Measurements from ENCODE around the gene NR4A2.

Gene NR4A2

GRCh38 chr2:156334496-156335478 is 2.3 kb upstream of the NR4A2 start:
- peak overlapping the region; percentile 95 for H3K27ac ChIP-seq (ENCODE audit: low read depth, low read length)
- peak overlapping the region; percentile 60 for H3K9ac ChIP-seq (ENCODE audit: low read length)
- peaks cover 4% of the 10 kb centered on the region for H3K4me1 ChIP-seq (ENCODE audit: control insufficient read depth, insufficient read depth, low read length)
- H3K27me3 ChIP-seq (ENCODE audit: control insufficient read depth, insufficient read depth, low read length) = no peaks in the 10 kb centered on the region
- H3K4me3 ChIP-seq (ENCODE audit: low read length) = peak overlapping the region; percentile 97
- H3K36me3 ChIP-seq (ENCODE audit: control insufficient read depth, insufficient read depth, low read length) = no peaks in the 10 kb centered on the region

- H3K36me3 ChIP-seq (ENCODE audit: control insufficient read depth, insufficient read depth, low read length) = no peaks in the 10 kb centered on the region
- peak overlapping the region; percentile 97 for H3K4me3 ChIP-seq (ENCODE audit: low read length)
- no peaks in the 10 kb centered on the region for H3K27me3 ChIP-seq (ENCODE audit: control insufficient read depth, insufficient read depth, low read length)
- peak overlapping the region; percentile 60 for H3K9ac ChIP-seq (ENCODE audit: low read length)
- peak overlapping the region; percentile 95 for H3K27ac ChIP-seq (ENCODE audit: low read depth, low read length)
- H3K4me1 ChIP-seq (ENCODE audit: control insufficient read depth, insufficient read depth, low read length) = peaks cover 4% of the 10 kb centered on the region
These were observed 1.5 kb upstream of the NR4A2 start for GRCh38 chr2:156333951-156334495.

- peak overlapping the region; percentile 74 for H3K9ac ChIP-seq (ENCODE audit: low read length)
- peak overlapping the region; percentile 95 for H3K27ac ChIP-seq (ENCODE audit: low read depth, low read length)
- peak overlapping the region; percentile 97 for H3K4me3 ChIP-seq (ENCODE audit: low read length)
- H3K4me1 ChIP-seq (ENCODE audit: control insufficient read depth, insufficient read depth, low read length) = peaks cover 4% of the 10 kb centered on the region
- H3K27me3 ChIP-seq (ENCODE audit: control insufficient read depth, insufficient read depth, low read length) = no peaks in the 10 kb centered on the region
- H3K36me3 ChIP-seq (ENCODE audit: control insufficient read depth, insufficient read depth, low read length) = no peaks in the 10 kb centered on the region
These were observed 891 bp upstream of the NR4A2 start for GRCh38 chr2:156333274-156333950.

- Histone ChIP-seq H3K36me3 (ENCODE audit: control insufficient read depth, insufficient read depth, low read length) (no peaks in the 10 kb centered on the region), H3K9ac (ENCODE audit: low read length) (peak overlapping the region; percentile 66), H3K27ac (ENCODE audit: low read depth, low read length) (peak overlapping the region; percentile 95), H3K4me3 (ENCODE audit: low read length) (peak overlapping the region; percentile 97), H3K4me1 (ENCODE audit: control insufficient read depth, insufficient read depth, low read length) (peaks cover 4% of the 10 kb centered on the region), H3K27me3 (ENCODE audit: control insufficient read depth, insufficient read depth, low read length) (no peaks in the 10 kb centered on the region)
These were observed 312 bp downstream of the NR4A2 start for GRCh38 chr2:156332284-156332533.

- no peaks in the 10 kb centered on the region for H3K27me3 ChIP-seq (ENCODE audit: control insufficient read depth, insufficient read depth, low read length)
- peaks cover 4% of the 10 kb centered on the region for H3K4me1 ChIP-seq (ENCODE audit: control insufficient read depth, insufficient read depth, low read length)
- H3K9ac ChIP-seq (ENCODE audit: low read length) = peak overlapping the region; percentile 66
- peak overlapping the region; percentile 97 for H3K4me3 ChIP-seq (ENCODE audit: low read length)
- H3K27ac ChIP-seq (ENCODE audit: low read depth, low read length) = peak overlapping the region; percentile 95
- no peaks in the 10 kb centered on the region for H3K36me3 ChIP-seq (ENCODE audit: control insufficient read depth, insufficient read depth, low read length)
These were observed 793 bp downstream of the NR4A2 start for GRCh38 chr2:156331572-156332283.

- Histone ChIP-seq H3K9ac (ENCODE audit: low read length) (no peak overlapping the region), H3K4me1 (ENCODE audit: control insufficient read depth, insufficient read depth, low read length) (peaks cover 4% of the 10 kb centered on the region), H3K27me3 (ENCODE audit: control insufficient read depth, insufficient read depth, low read length) (no peaks in the 10 kb centered on the region), H3K27ac (ENCODE audit: low read depth, low read length) (no peak overlapping the region), H3K4me3 (ENCODE audit: low read length) (no peak overlapping the region), H3K36me3 (ENCODE audit: control insufficient read depth, insufficient read depth, low read length) (no peaks in the 10 kb centered on the region)
These were observed 2.4 kb downstream of the NR4A2 start for GRCh38 chr2:156329927-156330726.

GRCh38 chr2:156329031-156329926 is 3.2 kb downstream of the NR4A2 start:
- no peaks in the 10 kb centered on the region for H3K36me3 ChIP-seq (ENCODE audit: control insufficient read depth, insufficient read depth, low read length)
- no peaks in the 10 kb centered on the region for H3K27me3 ChIP-seq (ENCODE audit: control insufficient read depth, insufficient read depth, low read length)

GRCh38 chr2:156327835-156328695 is 4.5 kb downstream of the NR4A2 start:
- Histone ChIP-seq H3K4me1 (ENCODE audit: control insufficient read depth, insufficient read depth, low read length) (peaks cover 4% of the 10 kb centered on the region), H3K36me3 (ENCODE audit: control insufficient read depth, insufficient read depth, low read length) (no peaks in the 10 kb centered on the region), H3K27me3 (ENCODE audit: control insufficient read depth, insufficient read depth, low read length) (peaks cover 4% of the 10 kb centered on the region), H3K9ac (ENCODE audit: low read length) (no peak overlapping the region), H3K4me3 (ENCODE audit: low read length) (no peak overlapping the region), H3K27ac (ENCODE audit: low read depth, low read length) (no peak overlapping the region)

More at GRCh38 chr2:156329031-156329926, 3.2 kb downstream of the NR4A2 start:
- no peak overlapping the region for H3K9ac ChIP-seq (ENCODE audit: low read length)
- no peak overlapping the region for H3K4me3 ChIP-seq (ENCODE audit: low read length)
- peaks cover 4% of the 10 kb centered on the region for H3K4me1 ChIP-seq (ENCODE audit: control insufficient read depth, insufficient read depth, low read length)
- H3K27ac ChIP-seq (ENCODE audit: low read depth, low read length) = no peak overlapping the region

GRCh38 chr2:156326526-156327095 is 5.9 kb downstream of the NR4A2 start:
- H3K27me3 ChIP-seq (ENCODE audit: control insufficient read depth, insufficient read depth, low read length) = peaks cover 13% of the 10 kb centered on the region
- H3K27ac ChIP-seq (ENCODE audit: low read depth, low read length) = no peak overlapping the region
- no peak overlapping the region for H3K4me3 ChIP-seq (ENCODE audit: low read length)
- no peak overlapping the region for H3K9ac ChIP-seq (ENCODE audit: low read length)
- H3K36me3 ChIP-seq (ENCODE audit: control insufficient read depth, insufficient read depth, low read length) = no peaks in the 10 kb centered on the region
- H3K4me1 ChIP-seq (ENCODE audit: control insufficient read depth, insufficient read depth, low read length) = peaks cover 3% of the 10 kb centered on the region

Data from rectal smooth muscle tissue (tissue), 1 donor.